Cardiac muscle cell (in vitro differentiated cells and primary cell): ENCODE data around the gene CHIC1. TPM values are rescaled to one million over a fixed set of nuclear protein-coding genes. Genes with fewer than 3 reads are reported as not detected.
"Not testable (repeated sequence)": the region's sequence is repeated elsewhere in the genome, so short reads cannot be mapped to it uniquely, and the experiment has no call there.

Experiments used
- DNase-seq, 2 donors: peaks; one replicate each; pipeline versions ENCODE4 v3.0.0 to v3.0.0-alpha.2; 2010 to 2017; ENCODE audit warnings: low read depth in 1 of 2, low spot score in 1 of 2
- H3K27ac ChIP-seq: fragments of 200-600 bp; sonication (generic); 2 replicates; pipeline ENCODE4 v1.5.1; 2016
- H3K27me3 ChIP-seq: fragments of 200-600 bp; sonication (generic); 2 replicates; pipeline ENCODE4 v1.6.0; 2016; ENCODE audit warnings: control low read depth
- H3K36me3 ChIP-seq: fragments of 200-600 bp; sonication (generic); 2 replicates; pipeline ENCODE4 v1.5.1; 2016; ENCODE audit warnings: control low read depth
- H3K4me1 ChIP-seq: fragments of 200-600 bp; sonication (generic); 2 replicates; pipeline ENCODE4 v1.8.1; 2017; ENCODE audit warnings: low read depth, mild to moderate bottlenecking, mixed run types
- H3K4me3 ChIP-seq: fragments of 200-600 bp; sonication (generic); 2 replicates; pipeline ENCODE4 v1.5.1; 2016; ENCODE audit warnings: mild to moderate bottlenecking
- H3K9me3 ChIP-seq: fragments of 200-600 bp; sonication (generic); 2 replicates; pipeline ENCODE4 v1.5.1; 2017; ENCODE audit warnings: low read depth, mild to moderate bottlenecking, control low read depth
- polyA plus RNA-seq: library from polyadenylated mRNA; unstranded; fragments of >200 nt; fragmentation: Nextera tagmentation; extraction: Ambion mirVana; gene quantifications from 2 replicates; pipeline ENCODE4 v1.2.1, GENCODE V29; 2016
- total RNA-seq: library from RNA; depleted of rRNA; stranded (reverse); fragments of >200 nt; gene quantifications from 2 replicates; pipeline ENCODE4 v1.2.3, GENCODE V29; 2016
- TF ChIP-seq, protein P1 (sequence below): IDR thresholded peaks from 2 replicates; pipeline ENCODE4 v1.5.1; 2012; ENCODE audit warnings: low read depth, mild to moderate bottlenecking, low read length

Gene CHIC1
- total and polyA plus RNA-seq, 2 experiments from 2014 or later = 2.7 to 9.4 TPM

DNA sequence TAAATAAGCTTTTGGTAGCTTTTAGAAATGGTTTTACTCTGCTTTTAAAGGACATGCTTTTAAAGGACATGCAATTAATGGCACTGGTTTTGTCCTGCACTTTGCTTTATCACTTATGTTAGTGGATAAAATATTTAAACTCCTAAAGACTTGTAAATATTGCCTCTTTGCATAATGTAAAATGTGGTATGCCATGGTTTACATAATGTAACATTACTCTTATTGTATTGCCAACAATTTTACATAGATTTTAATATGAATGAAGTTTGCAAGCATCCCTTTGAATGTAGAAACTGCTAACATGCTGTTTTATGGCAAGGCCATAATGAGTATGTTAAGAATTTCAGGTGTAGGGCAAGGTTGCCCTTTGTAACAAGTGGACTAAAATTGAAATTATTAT lies 118.4 kb downstream of the CHIC1 start:
- Histone ChIP-seq H3K4me3 (no peak overlapping the region), H3K27me3 (no peaks in the 10 kb centered on the region), H3K4me1 (no peaks in the 10 kb centered on the region), H3K36me3 (no peaks in the 10 kb centered on the region), H3K9me3 (no peaks in the 10 kb centered on the region), H3K27ac (no peak overlapping the region)
- TF ChIP-seq, protein P1, sequence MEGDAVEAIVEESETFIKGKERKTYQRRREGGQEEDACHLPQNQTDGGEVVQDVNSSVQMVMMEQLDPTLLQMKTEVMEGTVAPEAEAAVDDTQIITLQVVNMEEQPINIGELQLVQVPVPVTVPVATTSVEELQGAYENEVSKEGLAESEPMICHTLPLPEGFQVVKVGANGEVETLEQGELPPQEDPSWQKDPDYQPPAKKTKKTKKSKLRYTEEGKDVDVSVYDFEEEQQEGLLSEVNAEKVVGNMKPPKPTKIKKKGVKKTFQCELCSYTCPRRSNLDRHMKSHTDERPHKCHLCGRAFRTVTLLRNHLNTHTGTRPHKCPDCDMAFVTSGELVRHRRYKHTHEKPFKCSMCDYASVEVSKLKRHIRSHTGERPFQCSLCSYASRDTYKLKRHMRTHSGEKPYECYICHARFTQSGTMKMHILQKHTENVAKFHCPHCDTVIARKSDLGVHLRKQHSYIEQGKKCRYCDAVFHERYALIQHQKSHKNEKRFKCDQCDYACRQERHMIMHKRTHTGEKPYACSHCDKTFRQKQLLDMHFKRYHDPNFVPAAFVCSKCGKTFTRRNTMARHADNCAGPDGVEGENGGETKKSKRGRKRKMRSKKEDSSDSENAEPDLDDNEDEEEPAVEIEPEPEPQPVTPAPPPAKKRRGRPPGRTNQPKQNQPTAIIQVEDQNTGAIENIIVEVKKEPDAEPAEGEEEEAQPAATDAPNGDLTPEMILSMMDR = no peak
- no peak for DNase-seq

- H3K27me3 ChIP-seq = no peaks in the 10 kb centered on the region
- TF ChIP-seq, protein P1 = no peak
- no peak overlapping the region for H3K27ac ChIP-seq
- H3K4me1 ChIP-seq = no peaks in the 10 kb centered on the region
- no peak overlapping the region for H3K4me3 ChIP-seq
- peaks cover 4% of the 10 kb centered on the region for H3K9me3 ChIP-seq
- no peaks in the 10 kb centered on the region for H3K36me3 ChIP-seq
- peak in 1 of 2 donors; percentile 16 for DNase-seq
Observed at GRCh38 chrX:73683236-73683859, 120.4 kb downstream of the CHIC1 start.

- H3K27me3 ChIP-seq, H3K4me3 ChIP-seq, H3K9me3 ChIP-seq, H3K36me3 ChIP-seq, DNase-seq, H3K4me1 ChIP-seq, H3K27ac ChIP-seq: not testable (repeated sequence)
Observed at GRCh38 chrX:73707014-73707413, 144.0 kb downstream of the CHIC1 start.

DNA sequence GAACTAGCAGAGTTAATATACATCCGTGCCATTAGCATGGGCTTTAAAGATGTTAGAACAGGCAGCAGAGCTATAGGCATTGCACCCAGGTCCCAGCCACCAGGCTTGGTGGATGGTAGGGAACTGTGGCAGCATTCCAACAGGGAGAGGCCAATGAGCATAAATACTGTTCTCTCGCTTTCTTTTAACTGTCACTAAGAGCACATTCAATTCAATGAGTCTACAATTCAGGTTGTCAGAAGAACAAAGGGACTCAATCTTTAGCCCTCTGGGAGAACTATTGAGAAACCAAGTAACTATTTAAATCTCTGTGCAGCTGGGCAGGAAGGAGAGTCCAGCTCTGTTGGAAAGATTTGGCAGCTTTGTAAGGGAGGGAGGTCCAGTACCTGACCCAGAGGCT lies 165.6 kb downstream of the CHIC1 start:
- H3K9me3 ChIP-seq = no peaks in the 10 kb centered on the region

More for the DNA sequence above, 165.6 kb downstream of the CHIC1 start:
- H3K36me3 ChIP-seq = no peaks in the 10 kb centered on the region
- H3K4me1 ChIP-seq = no peaks in the 10 kb centered on the region
- no peak overlapping the region for H3K27ac ChIP-seq
- TF ChIP-seq, protein P1 = no peak
- no peak for DNase-seq
- H3K4me3 ChIP-seq = no peak overlapping the region
- no peaks in the 10 kb centered on the region for H3K27me3 ChIP-seq

Other genes with a start within 250 kb of the CHIC1 start
- gene CDX4, start 116.1 kb upstream of the CHIC1 start, total RNA-seq = not detected in 2 replicates
- not detected in 2 replicates for gene CDX4, start 116.1 kb upstream of the CHIC1 start, polyA plus RNA-seq